Esophagus squamous epithelium (tissue), 4 donors: ENCODE measurements around the gene RGPD5.
"Not testable (repeated sequence)": the region's sequence is repeated elsewhere in the genome, so short reads cannot be mapped to it uniquely, and the experiment has no call there.

Experiments used
- CTCF ChIP-seq, 6 experiments: fragments of 450-650 bp in 4 of 6; fragments of 200-600 bp in 2 of 6; sonication (generic) in 2 of 6; IDR thresholded peaks; one replicate each; pipeline ENCODE4 v1.5.1; 2016 to 2019; ENCODE audit warnings: antibody characterized with exemption in 6 of 6, mild to moderate bottlenecking in 4 of 6, moderate library complexity in 4 of 6
- POLR2A ChIP-seq, 4 donors: fragments of 450-650 bp; IDR thresholded peaks; one replicate each; pipeline ENCODE4 v1.6.1; 2017; ENCODE audit warnings: antibody characterized with exemption in 4 of 4, mild to moderate bottlenecking in 4 of 4, moderate library complexity in 3 of 4

- not testable (repeated sequence) for TF ChIP-seq CTCF, POLR2A (IDR thresholded peaks at IDR 0.05)
Observed at GRCh38 chr2:109760265-109761042, 33.7 kb upstream of the RGPD5 start.
